Heart right ventricle (tissue), 16 donors: ENCODE data around the gene BET1. TPM values are rescaled to one million over a fixed set of nuclear protein-coding genes. Genes with fewer than 3 reads are reported as not detected.

Source experiments
- ATAC-seq, 8 donors: fragments of 200-7000 bp; cut with Tn5 transposase; one replicate each; pipeline ENCODE4 v1.9.1; 2020; ENCODE audit warnings: mild to moderate bottlenecking in 8 of 8, moderate library complexity in 8 of 8, moderate number of reproducible peaks in 1 of 8
- DNase-seq, 2 donors: peaks; one replicate each; pipeline ENCODE4 v3.0.0-alpha.2; 2020
- H3K27ac ChIP-seq, 10 donors: fragments of 200-600 bp; sonication (generic) in 2 of 10; one replicate each; pipeline versions ENCODE4 v1.5.0 to v1.8.0; 2020 to 2022; ENCODE audit warnings: mild to moderate bottlenecking in 3 of 10
- H3K27me3 ChIP-seq, 7 donors: fragments of 200-600 bp; one replicate each; pipeline ENCODE4 v1.8.0; 2021 to 2022; ENCODE audit warnings: mild to moderate bottlenecking in 2 of 7
- H3K36me3 ChIP-seq, 9 donors: fragments of 200-600 bp; sonication (generic) in 1 of 9; one replicate each; pipeline versions ENCODE4 v1.5.0 to v1.8.0; 2020 to 2022; ENCODE audit warnings: mild to moderate bottlenecking in 2 of 9
- H3K4me1 ChIP-seq, 9 donors: fragments of 200-600 bp; sonication (generic) in 1 of 9; one replicate each; pipeline versions ENCODE4 v1.5.0 to v1.8.0; 2020 to 2022; ENCODE audit warnings: mild to moderate bottlenecking in 4 of 9
- H3K4me3 ChIP-seq, 10 donors: fragments of 200-600 bp; sonication (generic) in 2 of 10; one replicate each; pipeline versions ENCODE4 v1.5.0 to v1.8.0; 2020 to 2022; ENCODE audit warnings: mild to moderate bottlenecking in 7 of 10, moderate library complexity in 2 of 10
- H3K9me3 ChIP-seq, 11 donors: fragments of 200-600 bp in 10 of 11; sonication (generic) in 2 of 11; one replicate each; pipeline versions ENCODE4 v1.5.0 to v1.8.0; 2013 to 2022; ENCODE audit warnings: mild to moderate bottlenecking in 2 of 11, control low read depth in 1 of 11, moderate library complexity in 1 of 11
- WGBS, 2 donors: extraction: QIAGEN DNeasy Blood & Tissue Kit; methylation state at CpG; one replicate each; pipeline ENCODE4 v1.1.7; 2013; ENCODE audit warnings: inconsistent platforms in 1 of 2; 5-methylcytosine and 5-hydroxymethylcytosine counted together
- intact Hi-C, 10 donors: fragments of 100-400 bp; cut with DNase I; formaldehyde crosslinking; loops; one replicate each; pipeline versions ENCODE4 v1.11.1 to v1.14.2; 2022
- long read RNA-seq, 3 donors: library from polyadenylated mRNA; unstranded; transcript quantifications; one replicate each; pipeline ENCODE4 v2.0.0, GENCODE V29; 2020 to 2021
- polyA plus RNA-seq, 2 donors: library from polyadenylated mRNA; stranded (reverse); fragments of 200-250 nt; gene quantifications; one replicate each; pipeline ENCODE4 v1.2.3, GENCODE V29; 2013
- total RNA-seq, 10 donors: library from RNA; stranded (reverse); fragmentation: NEBNext Ultra II Directional in 3 of 10; extraction: Animal tissue kit (Norgen Biotek cat#: 25700) in 3 of 10; gene quantifications; one replicate each; pipeline versions ENCODE4 v1.2.1 to v1.2.4, GENCODE V29; 2021 to 2023
- TF ChIP-seq, protein P1 (sequence below), 9 donors: fragments of 200-600 bp; sonication (generic) in 2 of 9; IDR thresholded peaks; one replicate each; pipeline versions ENCODE4 v1.5.0 to v1.8.0; 2021 to 2022; ENCODE audit warnings: antibody characterized with exemption in 9 of 9, mild to moderate bottlenecking in 5 of 9, moderate library complexity in 1 of 9
- donor health status: Arrhythmogenic right ventricular cardiomyopathy.
- donor health status: ischemic (EF 13 %, LVEDD 7.1; RV severe dilation, severe dysfunction).
- donor health status: healthy with polysubstance abuse.
- donor health status: DM: no; HTN: yes; CAD: no.
- donor health status: DM: no; HTN: no; CAD: no.
- donor health status: ischemic (EF 25% LVEDD 6.9; RV normal size, moderate dysfunction).
- donor health status: ischemic (EF 25% LVEDD 5.7; RV mildly dilated, moderate dysfunction).
- donor health status: healthy.
- donor health status: DM: yes; HTN: yes; CAD: no.
- donor health status: Ischemic cardiomyopathy.
- donor health status: ischemic (EF 35%, LVEDD 5.7; RV mildly dilated, moderate dysfunction).
- donor health status: nonischemic (EF 11% LVEDD 7.7; RV severe dilation, severe dysfunction).
- donor health status: DM: yes; HTN: yes; CAD: no.
- donor health status: PGD.
- donor health status: ischemic (EF 29% LVEDD 5.4; RV normal size, mild dysfunction).
- donor health status: nonischemic (EF 23%, LVEDD 6.1; RV moderate dilation, normal function).

Gene BET1
- 10 to 100 TPM in 8 of 10 donors, 1 to 10 TPM in 2; 6.9 to 13.8 (median 11.0) TPM for total RNA-seq
- polyA plus RNA-seq: 10 to 100 TPM; 14.4 to 20.2 TPM
- long read RNA-seq, donor 1, transcript BET1-201 (4 exons, 1,504 nt): major isoform, 5 of 5 reads
- long read RNA-seq, donor 1, partial matches to known transcripts: 0 of 5 reads
- long read RNA-seq, donor 1, other reads (novel, unspliced or antisense): 0 of 5 reads
- long read RNA-seq, donor 2, transcript BET1-201 (4 exons, 1,504 nt): major isoform, 12 of 12 reads
- long read RNA-seq, donor 2, partial matches to known transcripts: 0 of 12 reads
- long read RNA-seq, donor 2, other reads (novel, unspliced or antisense): 0 of 12 reads
- long read RNA-seq, donor 3, transcript BET1-201 (4 exons, 1,504 nt): major isoform, 9 of 10 reads
- long read RNA-seq, donor 3, partial matches to known transcripts: 1 of 10 reads
- long read RNA-seq, donor 3, other reads (novel, unspliced or antisense): 0 of 10 reads

- intact Hi-C loops: loop anchor here in 6 of 10 donors (5.0 to 10.0 kb wide), 6 partner anchors 77 to 171 kb away; partner anchors contain the start of genes GNG11 (in 4 of the 6) and GNGT1 (in 2 of the 6)
- 0 to 1% methylated on average over 47 of the region's 47 CpGs for WGBS, 2 donors
- peak; percentile 98 to 100 (median 100) for ATAC-seq
- no peaks in the 10 kb centered on the region for H3K9me3 ChIP-seq
- TF ChIP-seq, protein P1, sequence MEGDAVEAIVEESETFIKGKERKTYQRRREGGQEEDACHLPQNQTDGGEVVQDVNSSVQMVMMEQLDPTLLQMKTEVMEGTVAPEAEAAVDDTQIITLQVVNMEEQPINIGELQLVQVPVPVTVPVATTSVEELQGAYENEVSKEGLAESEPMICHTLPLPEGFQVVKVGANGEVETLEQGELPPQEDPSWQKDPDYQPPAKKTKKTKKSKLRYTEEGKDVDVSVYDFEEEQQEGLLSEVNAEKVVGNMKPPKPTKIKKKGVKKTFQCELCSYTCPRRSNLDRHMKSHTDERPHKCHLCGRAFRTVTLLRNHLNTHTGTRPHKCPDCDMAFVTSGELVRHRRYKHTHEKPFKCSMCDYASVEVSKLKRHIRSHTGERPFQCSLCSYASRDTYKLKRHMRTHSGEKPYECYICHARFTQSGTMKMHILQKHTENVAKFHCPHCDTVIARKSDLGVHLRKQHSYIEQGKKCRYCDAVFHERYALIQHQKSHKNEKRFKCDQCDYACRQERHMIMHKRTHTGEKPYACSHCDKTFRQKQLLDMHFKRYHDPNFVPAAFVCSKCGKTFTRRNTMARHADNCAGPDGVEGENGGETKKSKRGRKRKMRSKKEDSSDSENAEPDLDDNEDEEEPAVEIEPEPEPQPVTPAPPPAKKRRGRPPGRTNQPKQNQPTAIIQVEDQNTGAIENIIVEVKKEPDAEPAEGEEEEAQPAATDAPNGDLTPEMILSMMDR (IDR thresholded peaks at IDR 0.05): no peak
- peaks cover 0 to 31% (median 21%) of the 10 kb centered on the region in 9 donors for H3K4me1 ChIP-seq
- DNase-seq: peak; percentile 92 to 95
- peak within 1 kb of the TSS; percentile 68 to 89 (median 76) for H3K4me3 ChIP-seq
- peak within 1 kb of the TSS; percentile 18 to 96 (median 82) for H3K27ac ChIP-seq
- H3K36me3 ChIP-seq: peaks cover 0 to 10% (median 0%) of the 10 kb centered on the region in 9 donors
- H3K27me3 ChIP-seq: peaks cover 0 to 14% (median 0%) of the 10 kb centered on the region in 7 donors
Measured at GRCh38 chr7:94004024-94004951, at the start of gene BET1. Gene BET1 (minus strand): TSS chr7:94004355. CDS start chr7:94004216, 139 bp downstream.

- no peaks in the 10 kb centered on the region for H3K27me3 ChIP-seq
- 68 to 74% methylated on average over 2 of the region's 2 CpGs for WGBS, 2 donors
- no peaks in the 10 kb centered on the region for H3K9me3 ChIP-seq
- intact Hi-C loops: no loop called here
- H3K36me3 ChIP-seq: no peaks in the 10 kb centered on the region
- H3K4me3 ChIP-seq: no peak overlapping the region
- no peak for DNase-seq
- H3K4me1 ChIP-seq: peaks cover 0 to 12% (median 0%) of the 10 kb centered on the region in 9 donors
- ATAC-seq: no peak
- TF ChIP-seq, protein P1 (IDR thresholded peaks at IDR 0.05): no peak
- H3K27ac ChIP-seq: no peak overlapping the region
Measured at GRCh38 chr7:94053532-94053931, 49.4 kb upstream of the BET1 start.

DNA sequence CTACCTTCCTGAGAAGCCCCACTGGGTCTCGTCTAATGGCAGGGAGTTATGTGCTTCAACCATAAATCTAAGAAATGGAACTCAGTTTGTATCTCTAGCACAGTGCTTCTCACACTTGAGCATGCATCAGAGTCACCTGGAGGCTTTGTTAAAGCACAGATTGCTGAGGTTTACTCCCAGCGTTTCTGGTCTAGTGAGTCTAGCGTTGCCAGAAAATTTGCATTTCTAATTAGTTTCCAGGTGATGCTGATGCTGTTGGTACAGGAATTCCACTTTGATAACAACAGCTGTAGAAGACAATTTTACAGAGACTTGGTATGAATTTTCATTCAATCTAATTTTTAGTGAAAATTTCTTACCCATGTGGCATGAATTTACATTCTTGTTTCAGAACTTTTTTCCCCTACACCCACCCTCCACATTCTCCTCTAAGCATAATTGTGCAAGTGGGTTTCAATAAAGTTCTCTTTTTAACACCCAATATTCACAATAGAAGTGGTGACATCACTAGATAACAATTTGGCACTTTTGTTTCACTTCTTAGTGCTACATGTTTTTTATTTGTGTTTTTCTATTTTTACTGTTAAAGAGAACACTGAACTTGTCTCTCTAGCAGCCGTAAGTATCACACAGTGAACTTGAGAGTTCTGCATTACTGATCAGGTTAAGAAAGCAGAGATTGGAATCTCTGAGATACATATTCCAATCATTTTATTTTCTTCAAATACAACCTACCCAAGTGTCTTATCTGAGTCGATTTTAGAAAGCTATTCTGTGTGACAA lies 48.4 kb upstream of the BET1 start:
- TF ChIP-seq, protein P1 (IDR thresholded peaks at IDR 0.05): no peak
- ATAC-seq (no peak), DNase-seq (no peak)
- no peak overlapping the region for H3K27ac ChIP-seq
- no peaks in the 10 kb centered on the region for H3K27me3 ChIP-seq
- H3K4me3 ChIP-seq: no peak overlapping the region
- intact Hi-C loops: no loop called here
- WGBS, 2 donors: 60 to 64% methylated on average over 5 of the region's 5 CpGs
- peaks cover 0 to 12% (median 0%) of the 10 kb centered on the region in 9 donors for H3K4me1 ChIP-seq
- H3K9me3 ChIP-seq: no peaks in the 10 kb centered on the region
- H3K36me3 ChIP-seq: no peaks in the 10 kb centered on the region
